ENCODE measurements around the gene CD55.

Gene CD55

DNA sequence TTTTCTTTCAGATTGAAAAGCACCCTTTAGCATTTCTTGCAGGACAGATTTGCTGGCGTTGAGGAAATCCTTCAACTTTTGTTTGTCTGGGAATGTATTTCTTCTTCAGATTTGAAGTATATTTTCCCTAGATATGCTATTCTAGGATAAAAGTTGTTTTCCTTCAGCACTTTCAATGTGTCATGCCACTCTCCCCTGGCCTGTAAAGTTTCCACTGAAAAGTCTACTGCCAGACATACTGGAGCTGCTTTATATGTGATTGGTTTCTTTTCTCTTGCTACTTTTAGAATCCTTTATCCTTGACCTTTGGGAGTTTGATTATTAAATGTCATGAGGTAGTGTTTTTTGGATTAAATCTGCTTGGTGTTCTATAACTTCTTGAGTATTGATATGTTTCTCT is 44.2 kb upstream of the CD55 start:
- H3K27ac ChIP-seq (ENCODE audit: low read length), result no peak overlapping the region
- no peak for DNase-seq
- H3F3A ChIP-seq (ENCODE audit: insufficient read depth, low read length), result no peaks in the 10 kb centered on the region
- H3K79me2 ChIP-seq (ENCODE audit: low read length), result no peaks in the 10 kb centered on the region
- H3K4me3 ChIP-seq (ENCODE audit: low read length), result no peak overlapping the region
- H2AFZ ChIP-seq (ENCODE audit: low read length), result no peak overlapping the region
- H3K9me3 ChIP-seq (replicated peaks; ENCODE audit: insufficient read depth, low read length), result 0 out of 2 replicates have a peak, but pooled peaks cover 4% of the 10 kb centered on the region
- H4K20me1 ChIP-seq (ENCODE audit: insufficient read depth, low read length), result no peaks in the 10 kb centered on the region
- TF ChIP-seq EZH2 (optimal IDR thresholded peaks at IDR 0.05; ENCODE audit: low read depth, low read length) (no peak), EZH2phosphoT487 (IDR thresholded peaks at IDR 0.05; ENCODE audit: low read length) (no peak)
- TF ChIP-seq, protein P1, sequence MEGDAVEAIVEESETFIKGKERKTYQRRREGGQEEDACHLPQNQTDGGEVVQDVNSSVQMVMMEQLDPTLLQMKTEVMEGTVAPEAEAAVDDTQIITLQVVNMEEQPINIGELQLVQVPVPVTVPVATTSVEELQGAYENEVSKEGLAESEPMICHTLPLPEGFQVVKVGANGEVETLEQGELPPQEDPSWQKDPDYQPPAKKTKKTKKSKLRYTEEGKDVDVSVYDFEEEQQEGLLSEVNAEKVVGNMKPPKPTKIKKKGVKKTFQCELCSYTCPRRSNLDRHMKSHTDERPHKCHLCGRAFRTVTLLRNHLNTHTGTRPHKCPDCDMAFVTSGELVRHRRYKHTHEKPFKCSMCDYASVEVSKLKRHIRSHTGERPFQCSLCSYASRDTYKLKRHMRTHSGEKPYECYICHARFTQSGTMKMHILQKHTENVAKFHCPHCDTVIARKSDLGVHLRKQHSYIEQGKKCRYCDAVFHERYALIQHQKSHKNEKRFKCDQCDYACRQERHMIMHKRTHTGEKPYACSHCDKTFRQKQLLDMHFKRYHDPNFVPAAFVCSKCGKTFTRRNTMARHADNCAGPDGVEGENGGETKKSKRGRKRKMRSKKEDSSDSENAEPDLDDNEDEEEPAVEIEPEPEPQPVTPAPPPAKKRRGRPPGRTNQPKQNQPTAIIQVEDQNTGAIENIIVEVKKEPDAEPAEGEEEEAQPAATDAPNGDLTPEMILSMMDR (IDR thresholded peaks at IDR 0.05; ENCODE audit: low read length), result no peak
- H3K9ac ChIP-seq (ENCODE audit: low read length), result no peak overlapping the region
- H3K9me2 ChIP-seq (replicated peaks; ENCODE audit: insufficient read depth, low read length), result no peaks in the 10 kb centered on the region
- H3K4me2 ChIP-seq (ENCODE audit: low read depth, low read length), result no peak overlapping the region
- no peaks in the 10 kb centered on the region for H3K27me3 ChIP-seq (replicated peaks; ENCODE audit: insufficient read depth, low read length)
- no peaks in the 10 kb centered on the region for H3K4me1 ChIP-seq (ENCODE audit: low read length)
- H3K36me3 ChIP-seq (replicated peaks; ENCODE audit: insufficient read depth, low read length), result no peaks in the 10 kb centered on the region

DNA sequence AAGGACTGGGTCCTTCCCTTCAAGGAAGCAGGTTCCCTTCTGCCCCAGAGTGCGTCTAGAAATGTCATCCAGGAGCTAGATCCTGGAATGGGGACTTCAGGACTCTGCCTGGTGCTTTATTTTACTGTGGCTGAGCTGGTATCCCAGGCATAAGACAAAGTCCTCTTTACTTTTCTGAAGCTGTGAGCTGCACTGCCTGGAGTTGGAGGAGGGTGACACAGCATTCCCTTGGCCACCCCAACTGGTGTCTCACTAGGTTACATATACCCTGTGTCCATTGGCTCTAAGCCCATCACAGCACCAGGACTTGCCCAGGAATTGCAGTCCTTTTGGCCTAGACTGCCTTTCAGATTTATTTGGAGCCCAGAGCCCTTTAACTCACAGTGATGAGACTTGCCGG is 41.8 kb upstream of the CD55 start:
- no peaks in the 10 kb centered on the region for H3K27me3 ChIP-seq (replicated peaks; ENCODE audit: insufficient read depth, low read length)

DNA sequence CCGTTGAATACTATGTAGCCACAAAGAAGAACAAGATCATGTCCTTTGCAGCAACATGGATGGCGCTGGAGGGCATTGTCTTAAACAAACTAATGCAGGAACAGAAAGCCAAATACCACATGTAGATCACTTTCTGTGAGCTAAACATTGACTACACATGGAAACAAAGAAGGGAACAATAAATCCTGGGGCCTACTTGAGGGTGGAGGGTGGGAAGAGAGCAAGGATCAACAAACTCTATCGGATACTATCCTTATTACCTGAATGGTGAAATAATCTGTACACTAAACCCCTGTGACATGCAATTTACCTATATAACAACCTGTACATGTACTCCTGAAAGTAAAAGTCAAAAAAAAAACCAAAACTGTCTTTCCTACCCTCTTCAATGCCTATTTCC is 40.8 kb upstream of the CD55 start:
- Histone ChIP-seq H3K4me3 (ENCODE audit: low read length) (no peak overlapping the region), H3K36me3 (replicated peaks; ENCODE audit: insufficient read depth, low read length) (no peaks in the 10 kb centered on the region), H3K79me2 (ENCODE audit: low read length) (no peaks in the 10 kb centered on the region), H3K27ac (ENCODE audit: low read length) (no peak overlapping the region), H3K9me3 (replicated peaks; ENCODE audit: insufficient read depth, low read length) (0 out of 2 replicates have a peak, but pooled peaks cover 3% of the 10 kb centered on the region), H4K20me1 (ENCODE audit: insufficient read depth, low read length) (no peaks in the 10 kb centered on the region), H3K4me2 (ENCODE audit: low read depth, low read length) (no peak overlapping the region), H3K27me3 (replicated peaks; ENCODE audit: insufficient read depth, low read length) (no peaks in the 10 kb centered on the region), H3K9ac (ENCODE audit: low read length) (no peak overlapping the region), H3F3A (ENCODE audit: insufficient read depth, low read length) (no peaks in the 10 kb centered on the region), H3K9me2 (replicated peaks; ENCODE audit: insufficient read depth, low read length) (no peaks in the 10 kb centered on the region), H2AFZ (ENCODE audit: low read length) (no peak overlapping the region), H3K4me1 (ENCODE audit: low read length) (peaks cover 4% of the 10 kb centered on the region; the same call in 1 of the 2 replicates)
- no peak for TF ChIP-seq EZH2 (optimal IDR thresholded peaks at IDR 0.05; ENCODE audit: low read depth, low read length)
- TF ChIP-seq, protein P1 (IDR thresholded peaks at IDR 0.05; ENCODE audit: low read length), result no peak
- DNase-seq, result no peak

More for the DNA sequence above, 41.8 kb upstream of the CD55 start:
- H3K4me1 ChIP-seq (ENCODE audit: low read length), result peaks cover 2% of the 10 kb centered on the region; the same call in 1 of the 2 replicates
- H2AFZ ChIP-seq (ENCODE audit: low read length), result no peak overlapping the region
- no peaks in the 10 kb centered on the region for H3F3A ChIP-seq (ENCODE audit: insufficient read depth, low read length)
- H4K20me1 ChIP-seq (ENCODE audit: insufficient read depth, low read length), result no peaks in the 10 kb centered on the region
- no peaks in the 10 kb centered on the region for H3K9me2 ChIP-seq (replicated peaks; ENCODE audit: insufficient read depth, low read length)
- H3K4me2 ChIP-seq (ENCODE audit: low read depth, low read length), result no peak overlapping the region
- no peaks in the 10 kb centered on the region for H3K36me3 ChIP-seq (replicated peaks; ENCODE audit: insufficient read depth, low read length)
- no peak for DNase-seq
- no peak overlapping the region for H3K9ac ChIP-seq (ENCODE audit: low read length)
- no peaks in the 10 kb centered on the region for H3K79me2 ChIP-seq (ENCODE audit: low read length)
- no peak overlapping the region for H3K27ac ChIP-seq (ENCODE audit: low read length)
- 0 out of 2 replicates have a peak, but pooled peaks cover 4% of the 10 kb centered on the region for H3K9me3 ChIP-seq (replicated peaks; ENCODE audit: insufficient read depth, low read length)
- no peak for TF ChIP-seq EZH2phosphoT487 (IDR thresholded peaks at IDR 0.05; ENCODE audit: low read length)
- TF ChIP-seq, protein P1 (IDR thresholded peaks at IDR 0.05; ENCODE audit: low read length), result no peak
- no peak for TF ChIP-seq EZH2 (optimal IDR thresholded peaks at IDR 0.05; ENCODE audit: low read depth, low read length)
- no peak overlapping the region for H3K4me3 ChIP-seq (ENCODE audit: low read length)
